GM12878 (cell line): Measurements from ENCODE around the gene ARMC9. TPM values are rescaled to one million over a fixed set of nuclear protein-coding genes. Genes with fewer than 3 reads are reported as not detected.
A peak's percentile ranks its signal among the peaks of the same experiment; 100 is the strongest.
"Not testable (repeated sequence)": the region's sequence is repeated elsewhere in the genome, so short reads cannot be mapped to it uniquely, and the experiment has no call there.

Experiments used
- ATAC-seq: fragments of 200-7000 bp; cut with Tn5 transposase; 3 replicates; pipeline ENCODE4 v1.9.1; 2020; ENCODE audit warnings: mild to moderate bottlenecking, moderate library complexity
- BruUV-seq: library from RNA; stranded (reverse); fragments of 400-500 nt; replicated peaks from 2 replicates; lab custom pipeline; 2021; lab: Mats Ljungman, UMichigan
- CTCF ChIA-PET: fragments of 300-600 bp; sonication (Branson Sonifier 250); formaldehyde crosslinking; extraction: SDS; loops from one replicate; lab custom pipeline; 2021; ENCODE audit warnings: inconsistent platforms; lab: Yijun Ruan, JAX
- POLR2A ChIA-PET: fragments of 350-600 bp; formaldehyde crosslinking; extraction: SDS; loops from one replicate; lab custom pipeline; 2021; ENCODE audit warnings: inconsistent platforms; lab: Charles Lee
- RAD21 ChIA-PET: fragments of 300-600 bp; sonication (Branson Sonifier 250); formaldehyde crosslinking; loops from one replicate; lab custom pipeline; 2023; ENCODE audit warnings: antibody characterized with exemption; ENCODE audit not compliant: unreplicated experiment; lab: Charles Lee
- SMC1A ChIA-PET: fragments of 300-600 bp; sonication (Branson Sonifier 250); formaldehyde crosslinking; loops from one replicate; lab custom pipeline; 2023; ENCODE audit not compliant: unreplicated experiment, uncharacterized antibody; lab: Charles Lee
- DNase-seq: peaks from one replicate; pipeline ENCODE4 v3.0.0-alpha.2; 2011; ENCODE audit warnings: low read depth, low spot score
- FAIRE-seq: peaks from 3 replicates; lab custom pipeline; 2011; peaks lifted over from hg19 to GRCh38; lab: Jason Lieb, UNC
- H2AFZ ChIP-seq: 2 replicates; pipeline ENCODE4 v1.6.0; 2011; ENCODE audit warnings: low read depth, low read length, control low read depth; ENCODE audit not compliant: control insufficient read depth
- H3K27ac ChIP-seq: 2 replicates; pipeline ENCODE4 v1.5.1; 2011; ENCODE audit warnings: control low read depth; ENCODE audit not compliant: control insufficient read depth, insufficient read depth
- H3K27me3 ChIP-seq, 2 experiments: replicated peaks in 1 of 2; 2 replicates each; pipeline versions ENCODE4 v1.6.0 to v1.6.1; 2011; ENCODE audit warnings: low read length in 1 of 2; ENCODE audit not compliant: control insufficient read depth in 2 of 2, insufficient read depth in 2 of 2
- H3K36me3 ChIP-seq, 2 experiments: 2 replicates each; pipeline ENCODE4 v1.5.1; 2011; ENCODE audit warnings: low read length in 1 of 2; ENCODE audit not compliant: control insufficient read depth in 2 of 2, insufficient read depth in 2 of 2
- H3K4me1 ChIP-seq: 2 replicates; pipeline ENCODE4 v1.6.1; 2011; ENCODE audit warnings: mild to moderate bottlenecking, low read length, moderate library complexity, mixed read lengths; ENCODE audit not compliant: control insufficient read depth, insufficient read depth
- H3K4me2 ChIP-seq: 2 replicates; pipeline ENCODE4 v1.6.0; 2011; ENCODE audit warnings: control low read depth; ENCODE audit not compliant: control insufficient read depth, insufficient read depth
- H3K4me3 ChIP-seq: fragments of 200-600 bp; sonication (generic); 2 replicates; pipeline ENCODE4 v1.5.1; 2016
- H3K79me2 ChIP-seq: 2 replicates; pipeline ENCODE4 v1.6.0; 2011; ENCODE audit warnings: low read length; ENCODE audit not compliant: control insufficient read depth, insufficient read depth
- H3K9ac ChIP-seq: 2 replicates; pipeline ENCODE4 v1.8.0; 2011; ENCODE audit warnings: low read length, control low read depth, mixed read lengths; ENCODE audit not compliant: control insufficient read depth, insufficient read depth
- H3K9me3 ChIP-seq: replicated peaks from 3 replicates; pipeline ENCODE4 v1.5.1; 2011; ENCODE audit warnings: mild to moderate bottlenecking, low read length; ENCODE audit not compliant: control insufficient read depth, insufficient read depth
- H4K20me1 ChIP-seq: 2 replicates; pipeline ENCODE4 v1.6.0; 2011; ENCODE audit not compliant: control insufficient read depth, insufficient read depth
- ATF7 ChIP-seq: fragments of 450-650 bp; IDR thresholded peaks from 2 replicates; pipeline ENCODE4 v1.6.1; 2016; ENCODE audit warnings: low read depth, mild to moderate bottlenecking
- IKZF1 ChIP-seq: fragments of 450-650 bp; conservative IDR thresholded peaks from 2 replicates; pipeline ENCODE4 v1.6.1; 2017; ENCODE audit warnings: antibody characterized with exemption, mild to moderate bottlenecking
- JUNB ChIP-seq: IDR thresholded peaks from 2 replicates; pipeline ENCODE4 v1.6.1; 2016; ENCODE audit warnings: antibody characterized with exemption, mild to moderate bottlenecking
- MTA2 ChIP-seq: fragments of 450-650 bp; IDR thresholded peaks from 2 replicates; pipeline ENCODE4 v1.6.1; 2016; ENCODE audit warnings: low read depth, mild to moderate bottlenecking, moderate library complexity
- NBN ChIP-seq: fragments of 450-650 bp; IDR thresholded peaks from 2 replicates; pipeline ENCODE4 v1.6.1; 2016
- RAD21 ChIP-seq: IDR thresholded peaks from 2 replicates; pipeline ENCODE4 v1.6.1; 2011; ENCODE audit warnings: mild to moderate bottlenecking, low read depth, low read length, moderate library complexity; ENCODE audit not compliant: insufficient read depth
- RAD51 ChIP-seq: fragments of 450-650 bp; IDR thresholded peaks from 2 replicates; pipeline ENCODE4 v1.6.1; 2016; ENCODE audit warnings: moderate library complexity, mild to moderate bottlenecking, inconsistent platforms
- RELA ChIP-seq: fragments of 450-650 bp; IDR thresholded peaks from 2 replicates; pipeline ENCODE4 v1.8.0; 2014; ENCODE audit warnings: borderline replicate concordance; ENCODE audit not compliant: partially characterized antibody
- WGBS: methylation state at CpG from one replicate; pipeline ENCODE4 v1.1.6; 2016; ENCODE audit warnings: low lambda C conversion rate; ENCODE audit not compliant: insufficient replicate concordance, insufficient coverage; ENCODE audit errors: missing lambda C conversion rate; 5-methylcytosine and 5-hydroxymethylcytosine counted together
- in situ Hi-C: fragments of 300-500 bp; cut with MboI; formaldehyde crosslinking; loops from 9 replicates; pipeline ENCODE4 v1.14.3; 2018; ENCODE audit warnings: mixed read lengths
- intact Hi-C: fragments of 100-400 bp; cut with micrococcal nuclease; formaldehyde crosslinking; loops from one replicate; pipeline ENCODE4 v1.14.2; 2022; ENCODE audit not compliant: unreplicated experiment
- polyA plus RNA-seq, 11 experiments: library from polyadenylated mRNA; depleted of rRNA in 4 of 11; unstranded in 6 of 11; stranded (reverse) in 5 of 11; fragments of >200 nt; fragmentation: Nextera tagmentation in 4 of 11; fragmentation: Illumina TruSeq in 1 of 11; extraction: Ambion mirVana in 4 of 11; extraction: Trizol in 1 of 11; gene quantifications; 1 replicate in 1 of 11; 2 replicates in 10 of 11; pipeline versions ENCODE4 v1.2.1 to v1.2.3, GENCODE V29; 2011 to 2016; ENCODE audit warnings: inconsistent platforms in 2 of 11, missing spikeins in 2 of 11, low read depth in 1 of 11
- total RNA-seq, 4 experiments: library from RNA; depleted of rRNA in 3 of 4; stranded (reverse); fragments of >200 nt in 3 of 4; fragmentation: Illumina TruSeq in 1 of 4; extraction: Trizol in 1 of 4; gene quantifications; 2 replicates each; pipeline versions ENCODE4 v1.2.1 to v1.2.3, GENCODE V29; 2013 to 2021
- TF ChIP-seq, protein P1 (sequence below): fragments of 450-650 bp; IDR thresholded peaks from 2 replicates; pipeline ENCODE4 v1.6.1; 2017; ENCODE audit warnings: mild to moderate bottlenecking, low read depth, inconsistent platforms; ENCODE audit not compliant: poor library complexity, severe bottlenecking
- TF ChIP-seq, protein P2 (sequence below): fragments of 450-650 bp; IDR thresholded peaks from 2 replicates; pipeline ENCODE4 v1.6.1; 2017; ENCODE audit warnings: low read depth, mild to moderate bottlenecking, moderate library complexity
- TF ChIP-seq, protein P3 (sequence below), 3 experiments: IDR thresholded peaks in 2 of 3; conservative IDR thresholded peaks in 1 of 3; 2 replicates each; pipeline ENCODE4 v1.5.1; 2011; ENCODE audit warnings: low read depth in 3 of 3, low read length in 3 of 3, mild to moderate bottlenecking in 3 of 3, control low read depth in 2 of 3, moderate library complexity in 2 of 3, inconsistent platforms in 1 of 3, mixed read lengths in 1 of 3; ENCODE audit not compliant: control insufficient read depth in 2 of 3, insufficient read depth in 1 of 3; ENCODE audit errors: extremely low read depth in 1 of 3

Gene ARMC9
- total and polyA plus RNA-seq, 10 of the 15 experiments (the other 5 are each of a cell fraction or from before 2014, with no cell fraction given): 3.8 to 21.8 (median 10.4) TPM

DNA sequence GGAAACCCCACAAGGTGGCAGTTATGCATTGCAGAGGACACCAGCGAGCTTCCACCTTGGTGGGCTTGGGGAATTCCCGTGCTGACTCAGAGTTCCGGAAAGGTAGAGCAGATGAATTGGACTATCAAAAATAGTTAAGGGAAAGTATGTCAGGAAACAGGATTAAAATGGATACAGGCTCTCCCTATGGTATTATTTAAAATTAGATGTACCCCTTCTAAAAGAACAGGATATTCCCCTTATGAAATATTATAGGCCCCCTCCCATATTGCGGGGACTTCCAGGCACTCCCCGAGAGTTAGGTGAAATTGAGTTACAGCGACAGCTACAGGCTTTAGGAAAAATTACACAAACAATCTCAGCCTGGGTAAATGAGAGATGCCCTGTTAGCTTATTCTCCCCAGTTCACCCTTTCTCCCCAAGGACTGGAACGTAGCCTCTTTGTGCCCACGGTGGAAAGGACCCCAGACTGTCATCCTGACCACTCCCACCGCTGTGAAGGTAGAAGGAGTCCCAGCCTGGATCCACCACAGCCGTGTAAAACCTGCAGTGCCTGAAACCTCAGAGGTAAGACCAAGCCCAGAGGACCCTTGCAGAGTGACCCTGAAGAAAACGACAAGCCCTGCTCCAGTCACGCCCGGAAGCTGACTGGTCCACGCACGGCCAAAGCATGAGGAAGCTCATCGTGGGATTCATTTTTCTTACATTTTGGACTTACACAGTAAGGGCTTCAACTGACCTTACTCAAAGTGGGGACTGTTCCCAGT lies 207.4 kb downstream of the ARMC9 start:
- in situ Hi-C loops, H3K9me3 ChIP-seq, BruUV-seq, H4K20me1 ChIP-seq, H3K9ac ChIP-seq, H3K36me3 ChIP-seq, FAIRE-seq, H3K79me2 ChIP-seq, DNase-seq, H3K27me3 ChIP-seq, H3K4me3 ChIP-seq: not testable (repeated sequence)
- ChIA-PET RAD21 (interaction anchor here (1.0 to 3.9 kb wide), 13 partner anchors 9 to 421 kb away, joined by 3 to 51 read pairs (median 4); partner anchors contain the start of gene B3GNT7), SMC1A (interaction anchor here (0.6 to 5.2 kb wide), 22 partner anchors 9 to 311 kb away, joined by 3 to 63 read pairs (median 4); no protein-coding TSS in a partner anchor), POLR2A (interaction anchor here (0.6 to 1.5 kb wide), 6 partner anchors 10 to 178 kb away, joined by 3 to 5 read pairs (median 4); partner anchors contain the start of gene B3GNT7), CTCF (interaction anchor here (0.6 to 12.3 kb wide), 41 partner anchors 9 to 466 kb away, joined by 3 to 234 read pairs (median 4); partner anchors contain the start of genes B3GNT7 and NCL)
- TF ChIP-seq, protein P1, sequence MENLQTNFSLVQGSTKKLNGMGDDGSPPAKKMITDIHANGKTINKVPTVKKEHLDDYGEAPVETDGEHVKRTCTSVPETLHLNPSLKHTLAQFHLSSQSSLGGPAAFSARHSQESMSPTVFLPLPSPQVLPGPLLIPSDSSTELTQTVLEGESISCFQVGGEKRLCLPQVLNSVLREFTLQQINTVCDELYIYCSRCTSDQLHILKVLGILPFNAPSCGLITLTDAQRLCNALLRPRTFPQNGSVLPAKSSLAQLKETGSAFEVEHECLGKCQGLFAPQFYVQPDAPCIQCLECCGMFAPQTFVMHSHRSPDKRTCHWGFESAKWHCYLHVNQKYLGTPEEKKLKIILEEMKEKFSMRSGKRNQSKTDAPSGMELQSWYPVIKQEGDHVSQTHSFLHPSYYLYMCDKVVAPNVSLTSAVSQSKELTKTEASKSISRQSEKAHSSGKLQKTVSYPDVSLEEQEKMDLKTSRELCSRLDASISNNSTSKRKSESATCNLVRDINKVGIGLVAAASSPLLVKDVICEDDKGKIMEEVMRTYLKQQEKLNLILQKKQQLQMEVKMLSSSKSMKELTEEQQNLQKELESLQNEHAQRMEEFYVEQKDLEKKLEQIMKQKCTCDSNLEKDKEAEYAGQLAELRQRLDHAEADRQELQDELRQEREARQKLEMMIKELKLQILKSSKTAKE: peak; percentile 37
- TF ChIP-seq NBN: peak; percentile 69; the same call in 1 of the 2 replicates
- peak; percentile 45; the same call in 1 of the 2 replicates for TF ChIP-seq RAD51
- TF ChIP-seq RELA: peak; percentile 85
- TF ChIP-seq, protein P2, sequence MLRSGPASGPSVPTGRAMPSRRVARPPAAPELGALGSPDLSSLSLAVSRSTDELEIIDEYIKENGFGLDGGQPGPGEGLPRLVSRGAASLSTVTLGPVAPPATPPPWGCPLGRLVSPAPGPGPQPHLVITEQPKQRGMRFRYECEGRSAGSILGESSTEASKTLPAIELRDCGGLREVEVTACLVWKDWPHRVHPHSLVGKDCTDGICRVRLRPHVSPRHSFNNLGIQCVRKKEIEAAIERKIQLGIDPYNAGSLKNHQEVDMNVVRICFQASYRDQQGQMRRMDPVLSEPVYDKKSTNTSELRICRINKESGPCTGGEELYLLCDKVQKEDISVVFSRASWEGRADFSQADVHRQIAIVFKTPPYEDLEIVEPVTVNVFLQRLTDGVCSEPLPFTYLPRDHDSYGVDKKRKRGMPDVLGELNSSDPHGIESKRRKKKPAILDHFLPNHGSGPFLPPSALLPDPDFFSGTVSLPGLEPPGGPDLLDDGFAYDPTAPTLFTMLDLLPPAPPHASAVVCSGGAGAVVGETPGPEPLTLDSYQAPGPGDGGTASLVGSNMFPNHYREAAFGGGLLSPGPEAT: peak; percentile 84
- TF ChIP-seq IKZF1: 0 out of 2 replicates have a peak, but pooled peaks have one; percentile 15
- TF ChIP-seq ATF7: peak; percentile 32; the same call in 1 of the 2 replicates
- TF ChIP-seq, protein P3, sequence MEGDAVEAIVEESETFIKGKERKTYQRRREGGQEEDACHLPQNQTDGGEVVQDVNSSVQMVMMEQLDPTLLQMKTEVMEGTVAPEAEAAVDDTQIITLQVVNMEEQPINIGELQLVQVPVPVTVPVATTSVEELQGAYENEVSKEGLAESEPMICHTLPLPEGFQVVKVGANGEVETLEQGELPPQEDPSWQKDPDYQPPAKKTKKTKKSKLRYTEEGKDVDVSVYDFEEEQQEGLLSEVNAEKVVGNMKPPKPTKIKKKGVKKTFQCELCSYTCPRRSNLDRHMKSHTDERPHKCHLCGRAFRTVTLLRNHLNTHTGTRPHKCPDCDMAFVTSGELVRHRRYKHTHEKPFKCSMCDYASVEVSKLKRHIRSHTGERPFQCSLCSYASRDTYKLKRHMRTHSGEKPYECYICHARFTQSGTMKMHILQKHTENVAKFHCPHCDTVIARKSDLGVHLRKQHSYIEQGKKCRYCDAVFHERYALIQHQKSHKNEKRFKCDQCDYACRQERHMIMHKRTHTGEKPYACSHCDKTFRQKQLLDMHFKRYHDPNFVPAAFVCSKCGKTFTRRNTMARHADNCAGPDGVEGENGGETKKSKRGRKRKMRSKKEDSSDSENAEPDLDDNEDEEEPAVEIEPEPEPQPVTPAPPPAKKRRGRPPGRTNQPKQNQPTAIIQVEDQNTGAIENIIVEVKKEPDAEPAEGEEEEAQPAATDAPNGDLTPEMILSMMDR (IDR thresholded peaks at IDR 0.05 in 2 of 3, conservative IDR thresholded peaks at IDR 0.05 in 1 of 3; ENCODE audit: control insufficient read depth in 2 of 3, extremely low read depth in 1 of 3, insufficient read depth in 1 of 3, low read depth in 3 of 3, low read length in 3 of 3): peak; percentile 24 to 43 (median 28); a peak in 4 of 6 replicates
- TF ChIP-seq JUNB: 0 out of 2 replicates have a peak, but pooled peaks have one; percentile 33
- TF ChIP-seq RAD21: 0 out of 2 replicates have a peak, but pooled peaks have one; percentile 31
- TF ChIP-seq MTA2: 0 out of 2 replicates have a peak, but pooled peaks have one; percentile 28
- peak; percentile 87 for ATAC-seq
- peak overlapping the region; percentile 17; the same call in 1 of the 2 replicates for H3K27ac ChIP-seq
- intact Hi-C loops: loop anchor here (1.0 kb wide), 2 partner anchors 108 to 178 kb away; no protein-coding TSS in a partner anchor
- peak overlapping the region; percentile 63 for H2AFZ ChIP-seq
- WGBS: 5% methylated on average over 16 of the region's 16 CpGs
- H3K4me1 ChIP-seq: peaks cover 16% of the 10 kb centered on the region
- H3K4me2 ChIP-seq: 0 out of 2 replicates have a peak overlapping the region, but pooled peaks have one; percentile 31
